Measurements from ENCODE around the gene UBE2Q1. TPM values are rescaled to one million over a fixed set of nuclear protein-coding genes. Genes with fewer than 3 reads are reported as not detected.

The UBE2Q1 gene
- total and polyA plus RNA-seq, 2 experiments from 2014 or later, result 15.5 to 33.0 TPM

- TF ChIP-seq CTCF (conservative IDR thresholded peaks at IDR 0.05; ENCODE audit: low read depth in 2 of 2), result no peak
- TF ChIP-seq STAT1 (IDR thresholded peaks at IDR 0.05; ENCODE audit: unreplicated experiment), result no peak
- TF ChIP-seq ZNF331 (CRISPR knock-in tag; IDR thresholded peaks at IDR 0.05; ENCODE audit: low read depth), result no peak
- TF ChIP-seq NANOG (IDR thresholded peaks at IDR 0.05; ENCODE audit: borderline replicate concordance), result no peak
- no peak for TF ChIP-seq ZNF114 (CRISPR knock-in tag; IDR thresholded peaks at IDR 0.05)
- no peak for TF ChIP-seq POLR2AphosphoS5 (IDR thresholded peaks at IDR 0.05; ENCODE audit: low read depth)
Observed at GRCh38 chr1:154591206-154591605, 32.7 kb upstream of the UBE2Q1 start (continued).

DNA sequence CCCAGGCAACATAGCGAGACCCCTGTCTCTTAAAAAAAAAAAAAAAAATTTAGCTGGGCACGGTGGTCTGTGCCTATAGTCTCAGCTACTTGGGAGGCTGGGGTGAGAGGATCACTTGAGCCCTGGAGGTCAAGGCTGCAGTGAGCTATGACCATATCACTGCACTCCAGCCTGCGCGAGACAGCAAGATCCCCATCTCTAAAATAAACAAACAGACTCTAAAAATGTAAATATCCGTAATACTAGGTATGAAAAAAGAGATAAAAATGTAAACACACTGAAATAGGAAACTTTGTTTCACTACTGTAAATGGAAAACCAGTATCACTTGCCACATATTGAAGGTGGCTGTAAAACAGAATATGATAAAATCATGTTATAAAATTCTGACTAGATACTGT is 32.3 kb upstream of the UBE2Q1 start:
- ATAC-seq (no peak), DNase-seq (ENCODE audit: low spot score) (no peak)
- H3K9me3 Mint-ChIP-seq, result no peaks in the 10 kb centered on the region
- Histone ChIP-seq H3K4me2 (no peak overlapping the region), H3K36me3 (ENCODE audit: insufficient read depth) (peaks cover 93% of the 10 kb centered on the region), H4K20me1 (replicated peaks; ENCODE audit: insufficient read depth) (peaks cover 37% of the 10 kb centered on the region), H2AFZ (no peak overlapping the region), H3K4me3 (no peak overlapping the region), H3K27ac (ENCODE audit: low read depth) (no peak overlapping the region), H3K79me2 (replicated peaks; ENCODE audit: insufficient read depth) (no peaks in the 10 kb centered on the region), H3K9me2 (ENCODE audit: insufficient read depth) (no peaks in the 10 kb centered on the region), H3F3A (replicated peaks; ENCODE audit: low read depth) (no peaks in the 10 kb centered on the region), H3K27me3 (ENCODE audit: insufficient read depth) (no peaks in the 10 kb centered on the region), H3K4me1 (ENCODE audit: insufficient read depth) (no peaks in the 10 kb centered on the region)
- H3K36me3 Mint-ChIP-seq (ENCODE audit: low read depth), result peaks cover 90% of the 10 kb centered on the region
- H3K27me3 Mint-ChIP-seq (ENCODE audit: insufficient read depth, low read depth, poor library complexity), result peaks cover 2% of the 10 kb centered on the region
- H3K27ac Mint-ChIP-seq, result no peak overlapping the region
- no peak overlapping the region for H3K4me3 Mint-ChIP-seq
- H3K4me1 Mint-ChIP-seq, result no peaks in the 10 kb centered on the region
- TF ChIP-seq CREB1 (CRISPR knock-in tag; IDR thresholded peaks at IDR 0.05; ENCODE audit: low read depth), result no peak
- no peak for TF ChIP-seq ETS1 (IDR thresholded peaks at IDR 0.05)
- TF ChIP-seq STAT1 (IDR thresholded peaks at IDR 0.05; ENCODE audit: unreplicated experiment), result no peak
- TF ChIP-seq CTCF (conservative IDR thresholded peaks at IDR 0.05; ENCODE audit: low read depth in 2 of 2), result no peak
- no peak for TF ChIP-seq POLR2AphosphoS5 (IDR thresholded peaks at IDR 0.05; ENCODE audit: low read depth)
- TF ChIP-seq NANOG (IDR thresholded peaks at IDR 0.05; ENCODE audit: borderline replicate concordance), result no peak
- no peak for TF ChIP-seq ZNF462 (CRISPR knock-in tag; IDR thresholded peaks at IDR 0.05)
- TF ChIP-seq, protein P1, sequence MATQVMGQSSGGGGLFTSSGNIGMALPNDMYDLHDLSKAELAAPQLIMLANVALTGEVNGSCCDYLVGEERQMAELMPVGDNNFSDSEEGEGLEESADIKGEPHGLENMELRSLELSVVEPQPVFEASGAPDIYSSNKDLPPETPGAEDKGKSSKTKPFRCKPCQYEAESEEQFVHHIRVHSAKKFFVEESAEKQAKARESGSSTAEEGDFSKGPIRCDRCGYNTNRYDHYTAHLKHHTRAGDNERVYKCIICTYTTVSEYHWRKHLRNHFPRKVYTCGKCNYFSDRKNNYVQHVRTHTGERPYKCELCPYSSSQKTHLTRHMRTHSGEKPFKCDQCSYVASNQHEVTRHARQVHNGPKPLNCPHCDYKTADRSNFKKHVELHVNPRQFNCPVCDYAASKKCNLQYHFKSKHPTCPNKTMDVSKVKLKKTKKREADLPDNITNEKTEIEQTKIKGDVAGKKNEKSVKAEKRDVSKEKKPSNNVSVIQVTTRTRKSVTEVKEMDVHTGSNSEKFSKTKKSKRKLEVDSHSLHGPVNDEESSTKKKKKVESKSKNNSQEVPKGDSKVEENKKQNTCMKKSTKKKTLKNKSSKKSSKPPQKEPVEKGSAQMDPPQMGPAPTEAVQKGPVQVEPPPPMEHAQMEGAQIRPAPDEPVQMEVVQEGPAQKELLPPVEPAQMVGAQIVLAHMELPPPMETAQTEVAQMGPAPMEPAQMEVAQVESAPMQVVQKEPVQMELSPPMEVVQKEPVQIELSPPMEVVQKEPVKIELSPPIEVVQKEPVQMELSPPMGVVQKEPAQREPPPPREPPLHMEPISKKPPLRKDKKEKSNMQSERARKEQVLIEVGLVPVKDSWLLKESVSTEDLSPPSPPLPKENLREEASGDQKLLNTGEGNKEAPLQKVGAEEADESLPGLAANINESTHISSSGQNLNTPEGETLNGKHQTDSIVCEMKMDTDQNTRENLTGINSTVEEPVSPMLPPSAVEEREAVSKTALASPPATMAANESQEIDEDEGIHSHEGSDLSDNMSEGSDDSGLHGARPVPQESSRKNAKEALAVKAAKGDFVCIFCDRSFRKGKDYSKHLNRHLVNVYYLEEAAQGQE (IDR thresholded peaks at IDR 0.05; ENCODE audit: unreplicated experiment), result no peak

Data from GM23338 (cell line).